NCI-H748 (cell line): ENCODE data around the gene ZNF160.

ENCODE experiments used
- DNase-seq: peaks from one replicate; lab custom pipeline; 2025; ENCODE audit not compliant: unreplicated experiment; lab: John Stamatoyannopoulos, UW

ZNF160 gene

DNA sequence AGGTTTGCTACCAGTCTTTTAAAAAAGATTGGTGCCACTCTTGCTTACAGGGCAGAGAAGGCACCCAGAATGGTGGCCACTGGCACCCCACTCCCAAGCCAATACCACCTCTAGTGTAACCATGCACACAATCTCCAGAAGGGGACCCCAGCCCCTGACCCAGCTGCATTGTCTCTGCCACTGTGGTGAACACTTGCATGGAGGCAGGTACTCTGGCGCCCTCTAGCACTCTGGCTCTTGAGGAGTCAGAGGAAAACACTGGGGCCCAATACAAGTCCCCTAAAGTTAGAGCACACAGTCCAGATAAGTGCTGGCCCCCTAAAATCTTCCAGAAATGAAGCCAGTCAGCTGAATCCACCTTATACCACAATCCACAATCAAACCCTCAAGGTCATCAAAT is 83.5 kb downstream of the ZNF160 start:
- peak; percentile 44 for DNase-seq
